Activated B cell treated with CpG ODN at 0.5 μM for 24 hours (primary cell): ENCODE data around the gene PPIB. TPM values are rescaled to one million over a fixed set of nuclear protein-coding genes. Genes with fewer than 3 reads are reported as not detected.

ENCODE experiments used
- ATAC-seq: fragments of 200-7000 bp; cut with Tn5 transposase; one replicate; pipeline ENCODE4 v1.10.0; 2021; ENCODE audit warnings: low read depth, mild to moderate bottlenecking, moderate library complexity
- CTCF ChIA-PET: fragments of 350-600 bp; sonication (Branson Sonifier 250); formaldehyde crosslinking; loops from one replicate; lab custom pipeline; 2021; ENCODE audit warnings: antibody characterized with exemption; lab: Charles Lee
- POLR2A ChIA-PET: fragments of 350-600 bp; sonication (Branson Sonifier 250); formaldehyde crosslinking; loops from one replicate; lab custom pipeline; 2021; ENCODE audit warnings: antibody characterized with exemption; lab: Charles Lee
- DNase-seq: peaks from one replicate; pipeline ENCODE4 v3.0.0; 2022
- H3K27ac Mint-ChIP-seq: one replicate; pipeline ENCODE4 v1.8.0; 2020; ENCODE audit warnings: mixed read lengths
- H3K27me3 Mint-ChIP-seq: one replicate; pipeline ENCODE4 v1.8.0; 2021; ENCODE audit warnings: mixed read lengths
- H3K36me3 Mint-ChIP-seq: one replicate; pipeline ENCODE4 v1.8.0; 2021; ENCODE audit warnings: low read depth, mixed read lengths
- H3K4me1 Mint-ChIP-seq: one replicate; pipeline ENCODE4 v1.8.0; 2021; ENCODE audit warnings: mixed read lengths
- H3K4me3 Mint-ChIP-seq: one replicate; pipeline ENCODE4 v1.8.0; 2020; ENCODE audit warnings: mild to moderate bottlenecking, mixed read lengths
- H3K9me3 Mint-ChIP-seq: one replicate; pipeline ENCODE4 v1.8.0; 2020; ENCODE audit warnings: mixed read lengths
- CTCF ChIP-seq: fragments of 200-600 bp; IDR thresholded peaks from one replicate; pipeline ENCODE4 v1.8.0; 2022; ENCODE audit warnings: antibody characterized with exemption, mild to moderate bottlenecking
- intact Hi-C: fragments of 100-400 bp; cut with micrococcal nuclease; formaldehyde crosslinking; loops from one replicate; pipeline ENCODE4 v1.15.1; 2024
- total RNA-seq: library from RNA; stranded (reverse); gene quantifications from 2 replicates; pipeline ENCODE4 v1.2.3, GENCODE V29; 2022

PPIB gene
- total RNA-seq, 1 donor from 2014 or later: 225 TPM

- no peak for TF ChIP-seq CTCF
- DNase-seq (no peak), ATAC-seq (no peak)
- ChIA-PET POLR2A (interaction anchor here (0.6 to 1.3 kb wide), 2 partner anchors 16 to 735 kb away, joined by 3 to 4 read pairs; partner anchors contain the start of gene PPIB), CTCF (interaction anchor here (2.2 kb wide), 1 partner anchor 16 kb away, joined by 6 read pairs; the partner anchor contains the start of gene PPIB)
- intact Hi-C loops: no loop called here
- peaks cover 30% of the 10 kb centered on the region for H3K36me3 Mint-ChIP-seq
- peak overlapping the region; percentile 21 for H3K27ac Mint-ChIP-seq
- peaks cover 48% of the 10 kb centered on the region for H3K4me1 Mint-ChIP-seq
- H3K4me3 Mint-ChIP-seq: no peak overlapping the region
- no peaks in the 10 kb centered on the region for H3K27me3 Mint-ChIP-seq
- no peaks in the 10 kb centered on the region for H3K9me3 Mint-ChIP-seq
Measured at GRCh38 chr15:64146885-64147681, 15.7 kb downstream of the PPIB start.

GRCh38 chr15:64146520-64146884 lies 16.3 kb downstream of the PPIB start:
- Mint-ChIP-seq H3K9me3 (no peaks in the 10 kb centered on the region), H3K27me3 (no peaks in the 10 kb centered on the region), H3K27ac (peak overlapping the region; percentile 21), H3K36me3 (peaks cover 34% of the 10 kb centered on the region), H3K4me3 (no peak overlapping the region), H3K4me1 (peaks cover 48% of the 10 kb centered on the region)
- ATAC-seq (no peak), DNase-seq (no peak)
- POLR2A ChIA-PET: interaction anchor here (1.3 kb wide), 1 partner anchor 17 kb away, joined by 4 read pairs; the partner anchor contains the start of gene PPIB
- no peak for TF ChIP-seq CTCF
- CTCF ChIA-PET: no interaction called here
- intact Hi-C loops: no loop called here

- ATAC-seq (no peak), DNase-seq (no peak)
- Mint-ChIP-seq H3K36me3 (peaks cover 38% of the 10 kb centered on the region), H3K27me3 (no peaks in the 10 kb centered on the region), H3K4me3 (no peak overlapping the region), H3K27ac (no peak overlapping the region), H3K4me1 (peaks cover 45% of the 10 kb centered on the region), H3K9me3 (no peaks in the 10 kb centered on the region)
- CTCF ChIA-PET: no interaction called here
- intact Hi-C loops: no loop called here
- TF ChIP-seq CTCF: no peak
- POLR2A ChIA-PET: interaction anchor here (1.3 kb wide), 1 partner anchor 17 kb away, joined by 4 read pairs; the partner anchor contains the start of gene PPIB
Measured at GRCh38 chr15:64146041-64146440, 16.8 kb downstream of the PPIB start.

GRCh38 chr15:64144565-64145281 lies 18.1 kb downstream of the PPIB start:
- no peaks in the 10 kb centered on the region for H3K9me3 Mint-ChIP-seq
- H3K4me3 Mint-ChIP-seq: peak overlapping the region; percentile 33
- intact Hi-C loops: loop anchor here (1.0 to 2.0 kb wide), 2 partner anchors 9 to 256 kb away; no protein-coding TSS in a partner anchor
- DNase-seq (no peak), ATAC-seq (peak; percentile 87)
- no peak for TF ChIP-seq CTCF
- H3K27me3 Mint-ChIP-seq: no peaks in the 10 kb centered on the region
- peaks cover 46% of the 10 kb centered on the region for H3K36me3 Mint-ChIP-seq
- POLR2A ChIA-PET: interaction anchor here (0.5 to 4.3 kb wide), 9 partner anchors 9 to 435 kb away, joined by 3 to 40 read pairs (median 5); partner anchors contain the start of genes CIAO2A, PPIB and SNX1
- CTCF ChIA-PET: interaction anchor here (1.0 to 2.4 kb wide), 3 partner anchors 9 to 75 kb away, joined by 3 to 20 read pairs (median 4); no protein-coding TSS in a partner anchor
- H3K4me1 Mint-ChIP-seq: peaks cover 32% of the 10 kb centered on the region
- H3K27ac Mint-ChIP-seq: peak overlapping the region; percentile 92
